Neutrophil (primary cell): ENCODE results near the gene NCKAP5L.
"Not testable (repeated sequence)": the region's sequence is repeated elsewhere in the genome, so short reads cannot be mapped to it uniquely, and the experiment has no call there.

Experiments
- H3K27ac ChIP-seq: fragments of 200-600 bp; sonication (generic); 2 replicates; pipeline ENCODE4 v1.5.1; 2016; ENCODE audit warnings: mild to moderate bottlenecking, moderate library complexity
- H3K27me3 ChIP-seq: fragments of 200-600 bp; sonication (generic); 2 replicates; pipeline ENCODE4 v1.6.0; 2016; ENCODE audit warnings: mild to moderate bottlenecking
- H3K36me3 ChIP-seq: fragments of 200-600 bp; sonication (generic); 2 replicates; pipeline ENCODE4 v1.5.1; 2017
- H3K4me1 ChIP-seq, 2 experiments: fragments of 200-600 bp in 1 of 2; sonication (generic) in 1 of 2; 1 replicate in 1 of 2; 2 replicates in 1 of 2; pipeline versions ENCODE4 v1.5.1 to v1.6.1; 2013 to 2016; ENCODE audit warnings: low read depth in 1 of 2, low read length in 1 of 2, mild to moderate bottlenecking in 1 of 2, moderate library complexity in 1 of 2; ENCODE audit not compliant: control insufficient read depth in 1 of 2, insufficient read depth in 1 of 2
- H3K4me3 ChIP-seq, 2 experiments: fragments of 200-600 bp in 1 of 2; sonication (generic) in 1 of 2; 1 replicate in 1 of 2; 2 replicates in 1 of 2; pipeline ENCODE4 v1.5.1; 2013 to 2016; ENCODE audit warnings: low read depth in 1 of 2, low read length in 1 of 2, mild to moderate bottlenecking in 1 of 2, moderate library complexity in 1 of 2
- H3K9me3 ChIP-seq: fragments of 200-600 bp; sonication (generic); 2 replicates; pipeline ENCODE4 v1.5.1; 2016
- CTCF ChIP-seq: fragments of 200-600 bp; sonication (generic); IDR thresholded peaks from 2 replicates; pipeline ENCODE4 v1.5.1; 2016; ENCODE audit warnings: antibody characterized with exemption

Gene NCKAP5L

GRCh38 chr12:49874142-49874897 is 46.1 kb upstream of the NCKAP5L start:
- Histone ChIP-seq H3K27ac (no peak overlapping the region), H3K36me3 (no peaks in the 10 kb centered on the region), H3K9me3 (no peaks in the 10 kb centered on the region), H3K4me3 (no peak overlapping the region), H3K4me1 (no peaks in the 10 kb centered on the region), H3K27me3 (peaks cover 19% of the 10 kb centered on the region)
- TF ChIP-seq CTCF = no peak

- peaks cover 28% of the 10 kb centered on the region for H3K27me3 ChIP-seq
- H3K4me1 ChIP-seq = no peaks in the 10 kb centered on the region
- H3K4me3 ChIP-seq = no peak overlapping the region
- no peak overlapping the region for H3K27ac ChIP-seq
- no peaks in the 10 kb centered on the region for H3K9me3 ChIP-seq
- no peaks in the 10 kb centered on the region for H3K36me3 ChIP-seq
- no peak for TF ChIP-seq CTCF
These were observed 45.2 kb upstream of the NCKAP5L start for GRCh38 chr12:49873361-49873934.

- no peaks in the 10 kb centered on the region for H3K4me1 ChIP-seq
- H3K36me3 ChIP-seq = no peaks in the 10 kb centered on the region
- H3K27me3 ChIP-seq = peaks cover 34% of the 10 kb centered on the region
- no peaks in the 10 kb centered on the region for H3K9me3 ChIP-seq
- no peak overlapping the region for H3K4me3 ChIP-seq
- TF ChIP-seq CTCF = no peak
- H3K27ac ChIP-seq = no peak overlapping the region
These were observed 44.6 kb upstream of the NCKAP5L start for GRCh38 chr12:49872781-49873181.

- Histone ChIP-seq H3K9me3 (no peaks in the 10 kb centered on the region), H3K27me3 (peaks cover 35% of the 10 kb centered on the region), H3K4me3 (no peak overlapping the region), H3K36me3 (no peaks in the 10 kb centered on the region), H3K4me1 (no peaks in the 10 kb centered on the region), H3K27ac (no peak overlapping the region)
- TF ChIP-seq CTCF = no peak
These were observed 44.2 kb upstream of the NCKAP5L start for GRCh38 chr12:49872381-49872780.

- H3K4me1 ChIP-seq, H3K4me3 ChIP-seq, H3K9me3 ChIP-seq, H3K27ac ChIP-seq, H3K36me3 ChIP-seq: not testable (repeated sequence)
- H3K27me3 ChIP-seq = peaks cover 35% of the 10 kb centered on the region
These were observed 43.6 kb upstream of the NCKAP5L start for GRCh38 chr12:49871811-49872251.

GRCh38 chr12:49871263-49871561 is 43.0 kb upstream of the NCKAP5L start:
- no peaks in the 10 kb centered on the region for H3K9me3 ChIP-seq
- no peak for TF ChIP-seq CTCF
- H3K4me1 ChIP-seq = peaks cover 0 to 4% of the 10 kb centered on the region in 2 experiments
- no peaks in the 10 kb centered on the region for H3K36me3 ChIP-seq
- H3K27me3 ChIP-seq = peaks cover 35% of the 10 kb centered on the region
- H3K4me3 ChIP-seq = no peak overlapping the region
- H3K27ac ChIP-seq = no peak overlapping the region
